Measurements from ENCODE around the gene GHDC.

DNA sequence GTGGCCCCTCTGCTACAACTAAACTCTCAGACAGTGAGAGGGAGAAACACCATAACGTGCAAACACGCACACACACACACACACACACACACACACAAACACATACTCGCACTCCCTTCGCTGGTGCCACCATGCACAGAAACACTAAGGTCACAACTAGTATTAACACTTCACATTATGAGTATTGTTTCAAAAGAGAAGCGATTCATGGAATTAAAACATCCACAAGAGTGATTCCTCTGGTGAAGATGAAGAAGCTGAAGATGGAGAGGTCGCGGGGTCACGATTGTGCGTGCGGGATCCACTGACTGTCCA, 7.1 kb upstream of the GHDC start:
- TF ChIP-seq FOSL1 (IDR thresholded peaks at IDR 0.05; ENCODE audit: insufficient read depth, low read depth, low read length) (no peak), SAP30 (IDR thresholded peaks at IDR 0.05; ENCODE audit: insufficient read depth, insufficient replicate concordance, low read length) (no peak), CHD2 (IDR thresholded peaks at IDR 0.05; ENCODE audit: low read length) (no peak), MAFK (IDR thresholded peaks at IDR 0.05; ENCODE audit: low read depth, low read length) (no peak), SIN3A (conservative IDR thresholded peaks at IDR 0.05 in 1 of 2, IDR thresholded peaks at IDR 0.05 in 1 of 2; ENCODE audit: low read depth in 1 of 2, low read length in 2 of 2) (no peak), ZNF274 (IDR thresholded peaks at IDR 0.05; ENCODE audit: borderline replicate concordance, extremely low read depth, low read length) (no peak), POLR2A (IDR thresholded peaks at IDR 0.05; ENCODE audit: control extremely low read depth in 1 of 2, low read depth in 2 of 2, low read length in 2 of 2) (no peak), JUN (IDR thresholded peaks at IDR 0.05; ENCODE audit: low read depth, low read length) (no peak), RFX5 (IDR thresholded peaks at IDR 0.05; ENCODE audit: borderline replicate concordance, low read depth, low read length) (no peak), EZH2 (IDR thresholded peaks at IDR 0.05; ENCODE audit: low read depth, low read length, severe bottlenecking) (no peak), KDM1A (IDR thresholded peaks at IDR 0.05; ENCODE audit: borderline replicate concordance, low read length) (no peak), BCL11A (IDR thresholded peaks at IDR 0.05; ENCODE audit: low read depth in 2 of 2, low read length in 2 of 2) (no peak), SP4 (IDR thresholded peaks at IDR 0.05; ENCODE audit: low read length) (no peak)
- TF ChIP-seq, protein P1, sequence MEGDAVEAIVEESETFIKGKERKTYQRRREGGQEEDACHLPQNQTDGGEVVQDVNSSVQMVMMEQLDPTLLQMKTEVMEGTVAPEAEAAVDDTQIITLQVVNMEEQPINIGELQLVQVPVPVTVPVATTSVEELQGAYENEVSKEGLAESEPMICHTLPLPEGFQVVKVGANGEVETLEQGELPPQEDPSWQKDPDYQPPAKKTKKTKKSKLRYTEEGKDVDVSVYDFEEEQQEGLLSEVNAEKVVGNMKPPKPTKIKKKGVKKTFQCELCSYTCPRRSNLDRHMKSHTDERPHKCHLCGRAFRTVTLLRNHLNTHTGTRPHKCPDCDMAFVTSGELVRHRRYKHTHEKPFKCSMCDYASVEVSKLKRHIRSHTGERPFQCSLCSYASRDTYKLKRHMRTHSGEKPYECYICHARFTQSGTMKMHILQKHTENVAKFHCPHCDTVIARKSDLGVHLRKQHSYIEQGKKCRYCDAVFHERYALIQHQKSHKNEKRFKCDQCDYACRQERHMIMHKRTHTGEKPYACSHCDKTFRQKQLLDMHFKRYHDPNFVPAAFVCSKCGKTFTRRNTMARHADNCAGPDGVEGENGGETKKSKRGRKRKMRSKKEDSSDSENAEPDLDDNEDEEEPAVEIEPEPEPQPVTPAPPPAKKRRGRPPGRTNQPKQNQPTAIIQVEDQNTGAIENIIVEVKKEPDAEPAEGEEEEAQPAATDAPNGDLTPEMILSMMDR (IDR thresholded peaks at IDR 0.05; ENCODE audit: control extremely low read depth in 1 of 3, insufficient read depth in 1 of 3, low read depth in 1 of 3, low read length in 3 of 3): no peak
